Measurements from ENCODE around the gene AUTS2. TPM values are rescaled to one million over a fixed set of nuclear protein-coding genes. Genes with fewer than 3 reads are reported as not detected.

Gene AUTS2
- total and polyA plus RNA-seq, 2 experiments from 2014 or later, result 32.0 to 91.0 TPM

DNA sequence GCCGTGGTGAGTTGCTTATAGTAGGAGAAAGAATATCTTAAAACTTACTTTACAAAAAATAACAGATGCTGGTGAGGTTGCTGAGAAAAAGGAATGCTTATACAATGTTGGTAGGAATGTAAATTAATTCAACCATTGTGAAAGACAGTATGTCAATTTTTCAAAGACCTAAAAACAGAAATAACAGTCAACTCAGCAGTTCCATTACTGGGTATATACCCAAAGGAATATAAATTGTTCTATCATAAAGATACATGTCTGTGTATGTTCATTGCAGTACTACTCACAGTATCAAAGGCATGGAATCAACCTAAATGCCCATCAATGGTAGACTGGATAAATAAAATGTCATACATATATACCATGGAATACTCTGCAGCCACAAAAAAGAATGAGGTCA lies 420.4 kb downstream of the AUTS2 start:
- Histone ChIP-seq H4K20me1 (replicated peaks; ENCODE audit: insufficient read depth) (no peaks in the 10 kb centered on the region), H3K4me3 (no peak overlapping the region), H3K4me2 (no peak overlapping the region), H3K36me3 (ENCODE audit: insufficient read depth) (no peaks in the 10 kb centered on the region), H3K79me2 (replicated peaks; ENCODE audit: insufficient read depth) (no peaks in the 10 kb centered on the region), H3F3A (replicated peaks; ENCODE audit: low read depth) (no peaks in the 10 kb centered on the region), H3K27me3 (ENCODE audit: insufficient read depth) (no peaks in the 10 kb centered on the region), H3K27ac (ENCODE audit: low read depth) (no peak overlapping the region), H3K9me2 (ENCODE audit: insufficient read depth) (no peaks in the 10 kb centered on the region), H2AFZ (no peak overlapping the region), H3K4me1 (ENCODE audit: insufficient read depth) (peaks cover 15% of the 10 kb centered on the region; the same call in 1 of the 2 replicates)
- TF ChIP-seq JUNB (IDR thresholded peaks at IDR 0.05; ENCODE audit: unreplicated experiment) (no peak), CREB1 (CRISPR knock-in tag; IDR thresholded peaks at IDR 0.05; ENCODE audit: low read depth) (no peak), ZNF114 (CRISPR knock-in tag; IDR thresholded peaks at IDR 0.05) (no peak)
- TF ChIP-seq, protein P1, sequence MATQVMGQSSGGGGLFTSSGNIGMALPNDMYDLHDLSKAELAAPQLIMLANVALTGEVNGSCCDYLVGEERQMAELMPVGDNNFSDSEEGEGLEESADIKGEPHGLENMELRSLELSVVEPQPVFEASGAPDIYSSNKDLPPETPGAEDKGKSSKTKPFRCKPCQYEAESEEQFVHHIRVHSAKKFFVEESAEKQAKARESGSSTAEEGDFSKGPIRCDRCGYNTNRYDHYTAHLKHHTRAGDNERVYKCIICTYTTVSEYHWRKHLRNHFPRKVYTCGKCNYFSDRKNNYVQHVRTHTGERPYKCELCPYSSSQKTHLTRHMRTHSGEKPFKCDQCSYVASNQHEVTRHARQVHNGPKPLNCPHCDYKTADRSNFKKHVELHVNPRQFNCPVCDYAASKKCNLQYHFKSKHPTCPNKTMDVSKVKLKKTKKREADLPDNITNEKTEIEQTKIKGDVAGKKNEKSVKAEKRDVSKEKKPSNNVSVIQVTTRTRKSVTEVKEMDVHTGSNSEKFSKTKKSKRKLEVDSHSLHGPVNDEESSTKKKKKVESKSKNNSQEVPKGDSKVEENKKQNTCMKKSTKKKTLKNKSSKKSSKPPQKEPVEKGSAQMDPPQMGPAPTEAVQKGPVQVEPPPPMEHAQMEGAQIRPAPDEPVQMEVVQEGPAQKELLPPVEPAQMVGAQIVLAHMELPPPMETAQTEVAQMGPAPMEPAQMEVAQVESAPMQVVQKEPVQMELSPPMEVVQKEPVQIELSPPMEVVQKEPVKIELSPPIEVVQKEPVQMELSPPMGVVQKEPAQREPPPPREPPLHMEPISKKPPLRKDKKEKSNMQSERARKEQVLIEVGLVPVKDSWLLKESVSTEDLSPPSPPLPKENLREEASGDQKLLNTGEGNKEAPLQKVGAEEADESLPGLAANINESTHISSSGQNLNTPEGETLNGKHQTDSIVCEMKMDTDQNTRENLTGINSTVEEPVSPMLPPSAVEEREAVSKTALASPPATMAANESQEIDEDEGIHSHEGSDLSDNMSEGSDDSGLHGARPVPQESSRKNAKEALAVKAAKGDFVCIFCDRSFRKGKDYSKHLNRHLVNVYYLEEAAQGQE (IDR thresholded peaks at IDR 0.05; ENCODE audit: unreplicated experiment), result no peak
- no peak for DNase-seq (ENCODE audit: low spot score)
- peaks cover 25% of the 10 kb centered on the region for H3K4me1 Mint-ChIP-seq
- H3K4me3 Mint-ChIP-seq, result no peak overlapping the region
- H3K36me3 Mint-ChIP-seq (ENCODE audit: low read depth), result no peaks in the 10 kb centered on the region
- no peak for ATAC-seq
- no peak overlapping the region for H3K27ac Mint-ChIP-seq
- H3K27me3 Mint-ChIP-seq (ENCODE audit: insufficient read depth, low read depth, poor library complexity), result no peaks in the 10 kb centered on the region
- H3K9me3 Mint-ChIP-seq, result no peaks in the 10 kb centered on the region

DNA sequence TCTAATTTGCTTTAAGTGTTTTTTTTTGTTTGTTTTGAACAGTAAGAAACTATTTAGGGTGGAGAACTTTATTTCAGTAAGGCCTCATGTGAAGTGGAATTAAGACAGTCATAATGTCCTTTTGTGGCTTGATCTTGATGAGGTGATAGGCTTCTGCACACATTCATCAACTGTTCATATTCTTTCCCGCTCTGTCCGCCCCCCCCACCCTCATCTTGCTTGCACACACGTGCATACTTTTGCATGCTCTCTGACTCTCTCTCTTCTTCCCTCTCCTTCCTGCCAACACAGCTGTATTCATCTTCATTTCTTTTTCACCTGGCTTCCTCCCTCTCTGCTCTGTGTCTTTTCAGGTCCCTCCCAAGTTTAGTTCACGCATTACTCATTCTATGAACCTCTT lies 429.6 kb downstream of the AUTS2 start:
- Histone ChIP-seq H3F3A (replicated peaks; ENCODE audit: low read depth) (no peaks in the 10 kb centered on the region), H3K4me2 (no peak overlapping the region), H3K27me3 (ENCODE audit: insufficient read depth) (no peaks in the 10 kb centered on the region), H4K20me1 (replicated peaks; ENCODE audit: insufficient read depth) (no peaks in the 10 kb centered on the region), H3K4me1 (ENCODE audit: insufficient read depth) (peaks cover 19% of the 10 kb centered on the region), H3K36me3 (ENCODE audit: insufficient read depth) (no peaks in the 10 kb centered on the region), H3K27ac (ENCODE audit: low read depth) (no peak overlapping the region), H2AFZ (no peak overlapping the region), H3K4me3 (no peak overlapping the region), H3K9me2 (ENCODE audit: insufficient read depth) (no peaks in the 10 kb centered on the region), H3K79me2 (replicated peaks; ENCODE audit: insufficient read depth) (no peaks in the 10 kb centered on the region)
- Mint-ChIP-seq H3K27me3 (ENCODE audit: insufficient read depth, low read depth, poor library complexity) (no peaks in the 10 kb centered on the region), H3K4me3 (no peak overlapping the region), H3K27ac (no peak overlapping the region), H3K36me3 (ENCODE audit: low read depth) (no peaks in the 10 kb centered on the region), H3K9me3 (no peaks in the 10 kb centered on the region), H3K4me1 (peaks cover 19% of the 10 kb centered on the region)
- no peak for ATAC-seq
- DNase-seq (ENCODE audit: low spot score), result no peak
- no peak for TF ChIP-seq EZH2 (IDR thresholded peaks at IDR 0.05; ENCODE audit: low read depth, unreplicated experiment)
- TF ChIP-seq NANOG (IDR thresholded peaks at IDR 0.05; ENCODE audit: borderline replicate concordance), result no peak
- no peak for TF ChIP-seq CREB1 (CRISPR knock-in tag; IDR thresholded peaks at IDR 0.05; ENCODE audit: low read depth)
- TF ChIP-seq STAT1 (IDR thresholded peaks at IDR 0.05; ENCODE audit: unreplicated experiment), result no peak
- TF ChIP-seq POLR2AphosphoS5 (IDR thresholded peaks at IDR 0.05; ENCODE audit: low read depth), result no peak
- TF ChIP-seq JUNB (IDR thresholded peaks at IDR 0.05; ENCODE audit: unreplicated experiment), result no peak
- TF ChIP-seq, protein P2, sequence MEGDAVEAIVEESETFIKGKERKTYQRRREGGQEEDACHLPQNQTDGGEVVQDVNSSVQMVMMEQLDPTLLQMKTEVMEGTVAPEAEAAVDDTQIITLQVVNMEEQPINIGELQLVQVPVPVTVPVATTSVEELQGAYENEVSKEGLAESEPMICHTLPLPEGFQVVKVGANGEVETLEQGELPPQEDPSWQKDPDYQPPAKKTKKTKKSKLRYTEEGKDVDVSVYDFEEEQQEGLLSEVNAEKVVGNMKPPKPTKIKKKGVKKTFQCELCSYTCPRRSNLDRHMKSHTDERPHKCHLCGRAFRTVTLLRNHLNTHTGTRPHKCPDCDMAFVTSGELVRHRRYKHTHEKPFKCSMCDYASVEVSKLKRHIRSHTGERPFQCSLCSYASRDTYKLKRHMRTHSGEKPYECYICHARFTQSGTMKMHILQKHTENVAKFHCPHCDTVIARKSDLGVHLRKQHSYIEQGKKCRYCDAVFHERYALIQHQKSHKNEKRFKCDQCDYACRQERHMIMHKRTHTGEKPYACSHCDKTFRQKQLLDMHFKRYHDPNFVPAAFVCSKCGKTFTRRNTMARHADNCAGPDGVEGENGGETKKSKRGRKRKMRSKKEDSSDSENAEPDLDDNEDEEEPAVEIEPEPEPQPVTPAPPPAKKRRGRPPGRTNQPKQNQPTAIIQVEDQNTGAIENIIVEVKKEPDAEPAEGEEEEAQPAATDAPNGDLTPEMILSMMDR (conservative IDR thresholded peaks at IDR 0.05; ENCODE audit: low read depth in 2 of 2), result no peak
- TF ChIP-seq, protein P1 (IDR thresholded peaks at IDR 0.05; ENCODE audit: unreplicated experiment), result no peak
- no peak for TF ChIP-seq ZNF114 (CRISPR knock-in tag; IDR thresholded peaks at IDR 0.05)

Data from GM23338 (cell line).